Loucy (cell line): ENCODE data around the gene TNIP2.

Source experiments
- CTCF ChIP-seq: fragments of 200-600 bp; sonication (generic); conservative IDR thresholded peaks from 2 replicates; pipeline ENCODE4 v1.5.1; 2014; ENCODE audit warnings: mild to moderate bottlenecking, antibody characterized with exemption, low read length
- EZH2phosphoT487 ChIP-seq: fragments of 200-600 bp; IDR thresholded peaks from 2 replicates; pipeline ENCODE4 v1.6.1; 2018; ENCODE audit warnings: antibody characterized with exemption, mild to moderate bottlenecking, moderate library complexity, borderline replicate concordance

DNA sequence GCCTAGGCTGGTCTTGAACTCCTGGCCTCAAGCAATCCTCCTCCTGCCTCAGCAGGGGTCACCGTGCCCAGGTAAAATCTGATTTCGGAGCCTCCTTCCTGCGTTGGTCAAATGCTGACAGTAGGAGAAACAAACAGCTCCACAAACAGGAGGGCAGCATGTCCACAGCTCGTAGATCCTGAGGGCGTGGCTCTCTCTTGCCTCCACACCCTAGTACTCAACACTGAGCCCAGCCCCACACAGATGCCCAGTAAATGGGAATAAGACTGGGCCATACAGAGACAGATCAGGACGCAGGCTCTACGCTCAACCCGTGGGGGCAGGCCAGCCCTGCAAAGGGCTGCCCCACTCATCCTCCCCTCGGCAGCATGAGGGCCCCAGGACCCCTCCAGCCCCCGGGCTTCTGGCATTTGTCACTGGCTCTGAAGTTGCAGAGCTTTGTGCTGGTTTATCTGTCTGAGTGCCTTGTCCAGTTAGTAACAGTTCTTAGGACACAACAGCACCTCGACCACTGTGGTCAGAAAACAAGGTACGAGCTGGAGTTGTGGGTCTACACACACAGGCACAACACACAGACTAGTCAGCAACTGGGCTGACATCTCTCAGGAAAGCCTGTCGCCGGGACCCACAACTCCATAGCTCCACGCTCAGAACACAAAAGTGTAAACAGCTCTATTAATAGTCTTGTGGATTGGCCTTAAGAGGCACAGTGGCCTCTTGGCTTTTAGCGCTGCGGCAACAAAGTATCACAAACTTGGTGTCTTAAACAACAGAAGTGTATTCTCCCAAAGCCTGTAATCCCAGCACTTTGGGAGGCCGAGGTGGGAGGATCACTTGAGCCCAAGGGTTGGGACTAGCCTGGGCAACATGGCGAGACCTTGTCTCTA, 5.2 kb downstream of the TNIP2 start:
- TF ChIP-seq CTCF = no peak
- TF ChIP-seq EZH2phosphoT487 = no peak
